ENCODE data around the gene SNPH.
"Not testable (repeated sequence)": the region's sequence is repeated elsewhere in the genome, so short reads cannot be mapped to it uniquely, and the experiment has no call there.

SNPH gene

GRCh38 chr20:1266167-1266973 is at the start of gene SNPH:
TSS of gene SNPH (plus strand) at chr20:1266294. CDS start at chr20:1296240, 29,946 bp downstream.
- DNase-seq = peak; percentile 45

- DNase-seq = not testable (repeated sequence)
Observed at GRCh38 chr20:1216527-1217427, 49.3 kb upstream of the SNPH start.

- DNase-seq = not testable (repeated sequence)
Observed at GRCh38 chr20:1222750-1223149, 43.3 kb upstream of the SNPH start.

GRCh38 chr20:1224205-1224890 is 41.7 kb upstream of the SNPH start:
- DNase-seq = no peak

GRCh38 chr20:1225263-1225782 is 40.8 kb upstream of the SNPH start:
- no peak for DNase-seq

- no peak for DNase-seq
Observed at GRCh38 chr20:1225783-1226654, 40.1 kb upstream of the SNPH start, which contains the start of gene RAD21L1. TSS of gene RAD21L1 (plus strand) at chr20:1226044. CDS start at chr20:1228454, 2,410 bp downstream.

- DNase-seq = no peak
Observed at GRCh38 chr20:1229541-1229940, 36.6 kb upstream of the SNPH start.

GRCh38 chr20:1232286-1233111 is 33.6 kb upstream of the SNPH start:
- no peak for DNase-seq

GRCh38 chr20:1240549-1240948 is 25.5 kb upstream of the SNPH start:
- DNase-seq = no peak

GRCh38 chr20:1241456-1241855 is 24.6 kb upstream of the SNPH start:
- DNase-seq = no peak

GRCh38 chr20:1242099-1242498 is 24.0 kb upstream of the SNPH start:
- DNase-seq = no peak

- no peak for DNase-seq
Observed at GRCh38 chr20:1242530-1242929, 23.6 kb upstream of the SNPH start.

- no peak for DNase-seq
Observed at GRCh38 chr20:1245578-1245977, 20.5 kb upstream of the SNPH start.

GRCh38 chr20:1247689-1248088 is 18.4 kb upstream of the SNPH start:
- no peak for DNase-seq

- not testable (repeated sequence) for DNase-seq
Observed at GRCh38 chr20:1250282-1250681, 15.8 kb upstream of the SNPH start.

- no peak for DNase-seq
Observed at GRCh38 chr20:1252416-1252815, 13.7 kb upstream of the SNPH start.

- no peak for DNase-seq
Observed at GRCh38 chr20:1254254-1254653, 11.8 kb upstream of the SNPH start.

GRCh38 chr20:1255675-1256074 is 10.4 kb upstream of the SNPH start:
- no peak for DNase-seq

- no peak for DNase-seq
Observed at GRCh38 chr20:1263853-1264252, 2.2 kb upstream of the SNPH start.

GRCh38 chr20:1264727-1265126 is 1.4 kb upstream of the SNPH start:
- peak; percentile 66 for DNase-seq

All from NCI-H524 treated with DMSO at 0.1 percent for 48 hours (cell line).